Panc1 (cell line): ENCODE results near the gene ALKBH3.

Source experiments
- POLR2AphosphoS5 ChIP-seq: IDR thresholded peaks from 2 replicates; pipeline ENCODE4 v1.6.1; 2012; ENCODE audit warnings: mild to moderate bottlenecking, low read depth, low read length, moderate library complexity
- TF ChIP-seq, protein P1 (sequence below): fragments of 450-650 bp; IDR thresholded peaks from 2 replicates; pipeline ENCODE4 v1.5.1; 2017; ENCODE audit warnings: mild to moderate bottlenecking

DNA sequence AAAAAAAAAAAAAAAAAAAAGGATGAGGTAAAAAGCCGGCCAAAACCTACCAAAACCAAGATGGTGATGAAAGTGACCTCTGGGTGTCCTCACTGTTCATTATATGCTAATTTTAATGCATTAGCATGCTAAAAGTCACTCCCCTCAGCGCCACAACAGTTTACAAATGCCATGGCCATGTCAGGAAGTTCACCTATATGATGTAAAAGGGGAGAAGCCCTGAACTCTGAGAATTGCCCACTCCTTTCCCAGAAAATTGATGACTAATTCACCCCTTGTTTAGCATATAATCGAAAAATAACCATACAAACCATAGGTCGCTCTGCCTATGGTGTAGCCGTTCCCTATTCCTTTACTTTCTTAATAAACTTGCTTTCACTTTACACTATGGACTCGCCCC, 72.9 kb downstream of the ALKBH3 start:
- TF ChIP-seq, protein P1, sequence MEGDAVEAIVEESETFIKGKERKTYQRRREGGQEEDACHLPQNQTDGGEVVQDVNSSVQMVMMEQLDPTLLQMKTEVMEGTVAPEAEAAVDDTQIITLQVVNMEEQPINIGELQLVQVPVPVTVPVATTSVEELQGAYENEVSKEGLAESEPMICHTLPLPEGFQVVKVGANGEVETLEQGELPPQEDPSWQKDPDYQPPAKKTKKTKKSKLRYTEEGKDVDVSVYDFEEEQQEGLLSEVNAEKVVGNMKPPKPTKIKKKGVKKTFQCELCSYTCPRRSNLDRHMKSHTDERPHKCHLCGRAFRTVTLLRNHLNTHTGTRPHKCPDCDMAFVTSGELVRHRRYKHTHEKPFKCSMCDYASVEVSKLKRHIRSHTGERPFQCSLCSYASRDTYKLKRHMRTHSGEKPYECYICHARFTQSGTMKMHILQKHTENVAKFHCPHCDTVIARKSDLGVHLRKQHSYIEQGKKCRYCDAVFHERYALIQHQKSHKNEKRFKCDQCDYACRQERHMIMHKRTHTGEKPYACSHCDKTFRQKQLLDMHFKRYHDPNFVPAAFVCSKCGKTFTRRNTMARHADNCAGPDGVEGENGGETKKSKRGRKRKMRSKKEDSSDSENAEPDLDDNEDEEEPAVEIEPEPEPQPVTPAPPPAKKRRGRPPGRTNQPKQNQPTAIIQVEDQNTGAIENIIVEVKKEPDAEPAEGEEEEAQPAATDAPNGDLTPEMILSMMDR: no peak
- TF ChIP-seq POLR2AphosphoS5: no peak
